ENCODE measurements around the gene PLXNA2.

The PLXNA2 gene

DNA sequence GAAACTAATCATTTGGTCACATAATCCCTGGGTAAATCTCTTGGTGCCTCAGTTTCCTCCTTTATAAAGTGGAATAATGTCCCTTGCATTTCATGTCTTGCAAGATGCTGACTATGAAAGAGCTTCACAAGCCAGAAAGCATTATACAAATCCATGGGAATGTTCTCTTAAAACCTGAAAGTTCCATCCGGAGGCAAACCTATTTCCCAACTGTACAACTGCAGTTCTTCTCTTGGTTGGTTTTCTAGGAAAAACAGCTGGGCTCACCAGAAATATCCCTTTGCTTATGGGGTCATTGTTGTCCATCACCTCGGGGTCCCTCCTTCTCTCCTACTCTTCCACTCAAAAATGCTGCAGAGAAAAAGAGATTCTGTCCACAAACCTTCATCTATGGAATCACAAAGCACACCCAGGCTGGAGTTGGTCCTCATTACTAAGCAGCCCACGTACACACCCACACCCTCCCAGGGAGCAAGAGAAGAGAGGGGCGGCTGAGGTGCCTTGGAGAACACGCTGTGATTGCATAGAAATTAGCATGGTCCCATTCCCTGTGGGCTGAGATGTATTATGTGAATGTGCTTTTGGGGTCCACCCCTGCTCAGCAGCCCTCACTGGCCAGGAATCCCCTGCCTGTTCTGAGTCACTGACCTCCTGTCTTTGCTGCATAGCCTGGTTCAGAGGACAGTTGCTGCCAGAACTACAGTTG is 5.0 kb upstream of the PLXNA2 start:
- H3K36me3 ChIP-seq (ENCODE audit: control insufficient read depth in 4 of 4, insufficient read depth in 4 of 4, low read length in 3 of 4), result no peaks in the 10 kb centered on the region
- ChIA-PET CTCF (interaction anchor here (1.3 kb wide), 1 partner anchor 177 kb away, joined by 3 read pairs; no protein-coding TSS in a partner anchor), POLR2A (no interaction called here)
- H3K27ac ChIP-seq (ENCODE audit: insufficient read depth in 1 of 2, low read depth in 1 of 2, low read length in 2 of 2, poor library complexity in 1 of 2, severe bottlenecking in 2 of 2), result no peak overlapping the region
- H3K9me3 ChIP-seq (ENCODE audit: control extremely low read depth in 1 of 5, control insufficient read depth in 4 of 5, insufficient read depth in 2 of 5, low read depth in 1 of 5, low read length in 4 of 5), result no peaks in the 10 kb centered on the region
- WGBS (ENCODE audit: insufficient coverage), result 96% methylated on average over 2 of the region's 5 CpGs
- peaks cover 0 to 6% (median 0%) of the 10 kb centered on the region in 5 experiments for H3K27me3 ChIP-seq (replicated peaks in 2 of 5; ENCODE audit: control insufficient read depth in 4 of 5, insufficient read depth in 5 of 5, low read length in 4 of 5)
- no peak for DNase-seq
- no peak overlapping the region for H3K4me3 ChIP-seq (ENCODE audit: control insufficient read depth in 1 of 7, extremely low read depth in 1 of 7, insufficient read depth in 4 of 7, low read depth in 2 of 7, low read length in 6 of 7)
- peaks cover 3 to 11% (median 10%) of the 10 kb centered on the region in 4 experiments for H3K4me1 ChIP-seq (ENCODE audit: control extremely low read depth in 1 of 4, control insufficient read depth in 4 of 4, insufficient read depth in 4 of 4, low read length in 3 of 4)

DNA sequence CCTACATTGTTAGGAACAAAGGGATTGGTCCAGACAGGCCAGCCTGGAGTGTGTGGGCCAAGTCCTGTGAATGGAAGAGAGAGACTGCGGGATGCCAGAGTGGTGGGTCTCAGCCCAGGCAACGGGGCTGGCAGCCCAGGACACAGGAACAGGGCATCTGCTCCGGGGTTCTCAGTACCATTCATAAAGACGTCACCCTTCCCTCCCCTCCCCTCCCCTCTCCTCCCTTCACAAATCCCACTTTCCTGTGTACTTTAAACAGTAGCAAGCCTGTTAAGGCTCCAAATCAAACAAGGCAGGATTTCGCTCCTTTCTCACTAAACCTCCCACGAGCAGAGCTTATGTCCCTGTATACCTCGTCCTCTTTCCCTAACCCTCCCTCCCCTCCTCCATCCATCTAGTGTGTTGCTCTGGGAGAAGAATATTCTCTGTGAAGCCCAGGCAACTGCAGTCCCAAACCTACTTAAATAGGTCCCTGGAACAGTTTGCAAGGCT is 4.2 kb upstream of the PLXNA2 start:
- no peak overlapping the region for H3K27ac ChIP-seq (ENCODE audit: insufficient read depth in 1 of 2, low read depth in 1 of 2, low read length in 2 of 2, poor library complexity in 1 of 2, severe bottlenecking in 2 of 2)
- peaks cover 0 to 7% (median 5%) of the 10 kb centered on the region in 5 experiments for H3K27me3 ChIP-seq (replicated peaks in 2 of 5; ENCODE audit: control insufficient read depth in 4 of 5, insufficient read depth in 5 of 5, low read length in 4 of 5)
- no peak overlapping the region for H3K4me3 ChIP-seq (ENCODE audit: control insufficient read depth in 1 of 7, extremely low read depth in 1 of 7, insufficient read depth in 4 of 7, low read depth in 2 of 7, low read length in 6 of 7)
- WGBS (ENCODE audit: insufficient coverage), result 91% methylated on average over 5 of the region's 7 CpGs
- no peaks in the 10 kb centered on the region for H3K9me3 ChIP-seq (ENCODE audit: control extremely low read depth in 1 of 5, control insufficient read depth in 4 of 5, insufficient read depth in 2 of 5, low read depth in 1 of 5, low read length in 4 of 5)
- H3K4me1 ChIP-seq (ENCODE audit: control extremely low read depth in 1 of 4, control insufficient read depth in 4 of 4, insufficient read depth in 4 of 4, low read length in 3 of 4), result peaks cover 3 to 17% (median 17%) of the 10 kb centered on the region in 4 experiments
- POLR2A ChIA-PET, result no interaction called here
- H3K36me3 ChIP-seq (ENCODE audit: control insufficient read depth in 4 of 4, insufficient read depth in 4 of 4, low read length in 3 of 4), result no peaks in the 10 kb centered on the region
- CTCF ChIA-PET, result interaction anchor here (1.3 kb wide), 1 partner anchor 176 kb away, joined by 3 read pairs; no protein-coding TSS in a partner anchor
- no peak for DNase-seq

DNA sequence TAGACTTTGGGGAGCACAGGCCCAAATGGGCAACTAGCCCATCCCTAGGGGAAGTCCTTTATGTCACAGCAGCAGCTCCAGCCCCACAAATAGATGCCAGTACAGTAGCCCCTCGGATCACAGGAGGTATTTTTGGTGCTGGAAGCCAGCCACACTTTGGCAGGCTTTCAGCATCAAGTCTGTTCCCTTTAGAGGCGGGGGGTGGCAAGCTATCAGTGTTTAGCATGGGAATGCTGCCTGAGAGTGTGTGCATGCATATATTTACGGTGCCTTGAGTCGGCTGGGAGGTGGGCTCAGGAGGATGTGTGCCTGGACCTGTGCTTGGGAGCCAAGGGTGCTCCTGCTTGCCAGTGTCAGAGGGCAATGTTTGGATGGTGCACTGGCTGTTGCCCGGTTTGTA is 3.5 kb upstream of the PLXNA2 start:
- Histone ChIP-seq H3K4me1 (ENCODE audit: control extremely low read depth in 1 of 4, control insufficient read depth in 4 of 4, insufficient read depth in 4 of 4, low read length in 3 of 4) (peaks cover 3 to 24% (median 24%) of the 10 kb centered on the region in 4 experiments), H3K27ac (ENCODE audit: insufficient read depth in 1 of 2, low read depth in 1 of 2, low read length in 2 of 2, poor library complexity in 1 of 2, severe bottlenecking in 2 of 2) (no peak overlapping the region), H3K9me3 (ENCODE audit: control extremely low read depth in 1 of 5, control insufficient read depth in 4 of 5, insufficient read depth in 2 of 5, low read depth in 1 of 5, low read length in 4 of 5) (no peaks in the 10 kb centered on the region), H3K4me3 (ENCODE audit: control insufficient read depth in 1 of 7, extremely low read depth in 1 of 7, insufficient read depth in 4 of 7, low read depth in 2 of 7, low read length in 6 of 7) (no peak overlapping the region), H3K27me3 (replicated peaks in 2 of 5; ENCODE audit: control insufficient read depth in 4 of 5, insufficient read depth in 5 of 5, low read length in 4 of 5) (peaks cover under 1 to 13% (median 8%) of the 10 kb centered on the region in 5 experiments), H3K36me3 (ENCODE audit: control insufficient read depth in 4 of 4, insufficient read depth in 4 of 4, low read length in 3 of 4) (no peaks in the 10 kb centered on the region)
- POLR2A ChIA-PET, result no interaction called here
- 92% methylated on average over 4 of the region's 5 CpGs for WGBS (ENCODE audit: insufficient coverage)
- CTCF ChIA-PET, result no interaction called here
- no peak for DNase-seq

DNA sequence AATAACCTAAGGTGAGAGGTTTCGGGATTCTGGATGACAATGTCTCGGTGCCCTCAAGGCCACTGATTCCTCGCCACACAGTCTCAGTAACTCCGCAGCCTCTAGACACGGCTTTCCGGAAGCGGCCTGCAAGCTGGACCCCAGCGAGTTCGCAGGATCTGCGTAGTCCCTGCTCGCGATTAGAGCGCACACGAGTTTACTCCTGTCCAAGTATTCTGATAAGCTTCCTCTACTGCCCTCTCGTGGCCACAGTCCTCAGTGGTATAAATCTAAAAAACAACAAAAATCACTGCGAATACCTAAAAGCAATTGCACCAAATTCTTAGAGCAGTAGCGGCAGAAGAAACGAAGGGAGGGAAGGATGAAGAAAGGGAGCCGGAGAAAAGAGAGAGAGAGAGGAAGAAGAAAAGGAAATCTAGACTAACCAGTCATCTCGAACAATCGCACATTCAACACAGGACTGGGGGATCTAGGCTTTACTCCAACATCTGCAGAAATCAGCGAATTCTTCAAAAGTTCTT is 1.1 kb upstream of the PLXNA2 start:
- POLR2A ChIA-PET, result interaction anchor here (0.6 kb wide), 1 partner anchor 223 kb away, joined by 3 read pairs; no protein-coding TSS in a partner anchor
- peak; percentile 87 to 91 (median 90) for DNase-seq
- CTCF ChIA-PET, result interaction anchor here (0.6 to 11.5 kb wide), 24 partner anchors 11 to 291 kb away, joined by 3 to 160 read pairs (median 4); no protein-coding TSS in a partner anchor
- Histone ChIP-seq H3K36me3 (ENCODE audit: control insufficient read depth in 4 of 4, insufficient read depth in 4 of 4, low read length in 3 of 4) (no peaks in the 10 kb centered on the region), H3K27ac (ENCODE audit: insufficient read depth in 1 of 2, low read depth in 1 of 2, low read length in 2 of 2, poor library complexity in 1 of 2, severe bottlenecking in 2 of 2) (no peak overlapping the region), H3K27me3 (replicated peaks in 2 of 5; ENCODE audit: control insufficient read depth in 4 of 5, insufficient read depth in 5 of 5, low read length in 4 of 5) (peaks cover 2 to 35% (median 22%) of the 10 kb centered on the region in 5 experiments), H3K4me3 (ENCODE audit: control insufficient read depth in 1 of 7, extremely low read depth in 1 of 7, insufficient read depth in 4 of 7, low read depth in 2 of 7, low read length in 6 of 7) (peak overlapping the region in 5 of 7 experiments; percentile 61 to 82 (median 75)), H3K4me1 (ENCODE audit: control extremely low read depth in 1 of 4, control insufficient read depth in 4 of 4, insufficient read depth in 4 of 4, low read length in 3 of 4) (peaks cover 3 to 26% (median 24%) of the 10 kb centered on the region in 4 experiments), H3K9me3 (ENCODE audit: control extremely low read depth in 1 of 5, control insufficient read depth in 4 of 5, insufficient read depth in 2 of 5, low read depth in 1 of 5, low read length in 4 of 5) (no peaks in the 10 kb centered on the region)
- WGBS (ENCODE audit: insufficient coverage), result 3% methylated on average over 14 of the region's 22 CpGs

DNA sequence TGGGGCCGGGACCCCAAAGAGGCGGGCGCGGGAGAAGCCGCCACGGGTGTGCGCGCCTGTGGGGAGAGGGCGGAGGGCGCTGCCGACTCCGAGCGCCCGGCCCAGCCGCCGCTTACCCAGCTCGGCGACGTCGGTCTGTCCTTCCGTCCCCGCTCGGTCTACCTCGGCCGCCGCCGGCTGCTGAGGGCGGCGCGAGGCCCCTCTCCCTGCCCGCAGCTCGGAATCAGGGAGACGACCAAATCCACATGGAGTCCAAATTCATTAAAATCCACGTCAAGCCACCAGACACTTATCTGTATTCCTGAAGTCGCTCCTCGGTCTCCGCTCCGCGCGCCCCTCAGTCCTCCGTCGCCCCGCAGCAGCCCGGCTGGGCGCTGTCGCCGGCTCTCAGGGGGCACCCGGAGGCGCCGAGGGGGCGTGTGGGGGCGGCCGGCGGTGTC is 637 bp downstream of the PLXNA2 start:
- Histone ChIP-seq H3K27me3 (replicated peaks in 2 of 5; ENCODE audit: control insufficient read depth in 4 of 5, insufficient read depth in 5 of 5, low read length in 4 of 5) (peaks cover 2 to 35% (median 18%) of the 10 kb centered on the region in 5 experiments), H3K36me3 (ENCODE audit: control insufficient read depth in 4 of 4, insufficient read depth in 4 of 4, low read length in 3 of 4) (no peaks in the 10 kb centered on the region), H3K27ac (ENCODE audit: insufficient read depth in 1 of 2, low read depth in 1 of 2, low read length in 2 of 2, poor library complexity in 1 of 2, severe bottlenecking in 2 of 2) (no peak overlapping the region), H3K4me3 (ENCODE audit: control insufficient read depth in 1 of 7, extremely low read depth in 1 of 7, insufficient read depth in 4 of 7, low read depth in 2 of 7, low read length in 6 of 7) (peak overlapping the region; percentile 33 to 82 (median 69)), H3K4me1 (ENCODE audit: control extremely low read depth in 1 of 4, control insufficient read depth in 4 of 4, insufficient read depth in 4 of 4, low read length in 3 of 4) (peaks cover 3 to 26% (median 25%) of the 10 kb centered on the region in 4 experiments), H3K9me3 (ENCODE audit: control extremely low read depth in 1 of 5, control insufficient read depth in 4 of 5, insufficient read depth in 2 of 5, low read depth in 1 of 5, low read length in 4 of 5) (no peaks in the 10 kb centered on the region)
- peak in 2 of 3 donors; percentile 32 to 51 for DNase-seq
- POLR2A ChIA-PET, result no interaction called here
- CTCF ChIA-PET, result interaction anchor here (0.9 to 11.5 kb wide), 10 partner anchors 9 to 346 kb away, joined by 3 to 160 read pairs (median 4); no protein-coding TSS in a partner anchor
- WGBS (ENCODE audit: insufficient coverage), result 0% methylated on average over 39 of the region's 54 CpGs

DNA sequence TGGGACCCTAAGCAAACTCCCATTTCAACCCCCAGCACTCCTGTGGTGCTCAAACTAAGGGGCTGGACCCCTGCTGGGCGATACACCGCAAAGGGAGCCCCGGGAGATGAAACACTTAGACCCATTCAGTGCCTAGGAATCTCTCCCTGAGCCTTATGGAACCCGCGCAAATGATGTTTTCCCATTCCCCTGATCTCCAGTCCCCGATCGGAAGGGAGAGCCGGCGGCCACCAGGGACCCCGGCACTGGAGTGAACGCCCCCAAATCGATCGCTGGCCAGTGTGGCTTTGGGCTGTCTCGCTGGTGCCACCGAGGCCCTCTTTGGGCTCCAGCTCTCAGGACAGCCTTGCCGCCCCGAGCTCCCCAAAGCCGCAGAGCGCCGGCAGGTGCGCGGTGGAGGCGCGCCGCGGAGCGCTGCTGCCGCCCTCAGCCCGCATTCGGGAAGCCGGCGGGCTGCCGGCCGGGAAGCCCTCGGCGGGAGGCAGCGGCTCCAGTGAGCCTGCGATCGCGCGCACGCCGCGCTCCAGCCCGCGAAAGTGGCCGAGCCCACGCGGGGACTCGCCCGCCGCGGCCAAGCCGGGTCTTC is 1.1 kb downstream of the PLXNA2 start:
- WGBS (ENCODE audit: insufficient coverage), result 2% methylated on average over 52 of the region's 54 CpGs
- Histone ChIP-seq H3K27me3 (replicated peaks in 2 of 5; ENCODE audit: control insufficient read depth in 4 of 5, insufficient read depth in 5 of 5, low read length in 4 of 5) (peaks cover 2 to 35% (median 18%) of the 10 kb centered on the region in 5 experiments), H3K36me3 (ENCODE audit: control insufficient read depth in 4 of 4, insufficient read depth in 4 of 4, low read length in 3 of 4) (no peaks in the 10 kb centered on the region), H3K9me3 (ENCODE audit: control extremely low read depth in 1 of 5, control insufficient read depth in 4 of 5, insufficient read depth in 2 of 5, low read depth in 1 of 5, low read length in 4 of 5) (no peaks in the 10 kb centered on the region), H3K4me3 (ENCODE audit: control insufficient read depth in 1 of 7, extremely low read depth in 1 of 7, insufficient read depth in 4 of 7, low read depth in 2 of 7, low read length in 6 of 7) (peak overlapping the region; percentile 33 to 82 (median 69)), H3K27ac (ENCODE audit: insufficient read depth in 1 of 2, low read depth in 1 of 2, low read length in 2 of 2, poor library complexity in 1 of 2, severe bottlenecking in 2 of 2) (no peak overlapping the region), H3K4me1 (ENCODE audit: control extremely low read depth in 1 of 4, control insufficient read depth in 4 of 4, insufficient read depth in 4 of 4, low read length in 3 of 4) (peaks cover 3 to 29% (median 25%) of the 10 kb centered on the region in 4 experiments)
- CTCF ChIA-PET, result interaction anchor here (0.9 to 11.5 kb wide), 9 partner anchors 9 to 220 kb away, joined by 3 to 160 read pairs (median 3); no protein-coding TSS in a partner anchor
- peak in 1 of 3 donors; percentile 36 for DNase-seq
- POLR2A ChIA-PET, result no interaction called here

Data from common myeloid progenitor, CD34-positive (primary cell).